ENCODE results near the gene SEMA5B.

Gene SEMA5B

GRCh38 chr3:122992676-122993075 lies 34.9 kb downstream of the SEMA5B start:
- DNase-seq (ENCODE audit: insufficient read length, low spot score) (no peak), FAIRE-seq (no peak)
- TF ChIP-seq POLR2A (IDR thresholded peaks at IDR 0.05; ENCODE audit: low read depth, low read length) (no peak), TAF1 (IDR thresholded peaks at IDR 0.05; ENCODE audit: low read depth, low read length) (no peak), SPI1 (IDR thresholded peaks at IDR 0.05; ENCODE audit: low read depth, low read length) (no peak), POLR2AphosphoS5 (IDR thresholded peaks at IDR 0.05; ENCODE audit: low read depth, low read length) (no peak)

GRCh38 chr3:122992133-122992532 lies 35.4 kb downstream of the SEMA5B start:
- TF ChIP-seq POLR2AphosphoS5 (IDR thresholded peaks at IDR 0.05; ENCODE audit: low read depth, low read length) = no peak
- no peak for TF ChIP-seq TAF1 (IDR thresholded peaks at IDR 0.05; ENCODE audit: low read depth, low read length)
- TF ChIP-seq POLR2A (IDR thresholded peaks at IDR 0.05; ENCODE audit: low read depth, low read length) = no peak
- TF ChIP-seq POU2F2 (IDR thresholded peaks at IDR 0.05; ENCODE audit: low read depth, low read length) = no peak
- TF ChIP-seq SPI1 (IDR thresholded peaks at IDR 0.05; ENCODE audit: low read depth, low read length) = no peak
- TF ChIP-seq PAX5 (IDR thresholded peaks at IDR 0.05; ENCODE audit: insufficient read depth, low read length, severe bottlenecking) = no peak
- FAIRE-seq (no peak), DNase-seq (ENCODE audit: insufficient read length, low spot score) (no peak)

- FAIRE-seq (no peak), DNase-seq (ENCODE audit: insufficient read length, low spot score) (no peak)
- no peak for TF ChIP-seq POLR2A (IDR thresholded peaks at IDR 0.05; ENCODE audit: low read depth, low read length)
- TF ChIP-seq SPI1 (IDR thresholded peaks at IDR 0.05; ENCODE audit: low read depth, low read length) = no peak
- no peak for TF ChIP-seq PAX5 (IDR thresholded peaks at IDR 0.05; ENCODE audit: insufficient read depth, low read length, severe bottlenecking)
- no peak for TF ChIP-seq POU2F2 (IDR thresholded peaks at IDR 0.05; ENCODE audit: low read depth, low read length)
- no peak for TF ChIP-seq TAF1 (IDR thresholded peaks at IDR 0.05; ENCODE audit: low read depth, low read length)
- no peak for TF ChIP-seq POLR2AphosphoS5 (IDR thresholded peaks at IDR 0.05; ENCODE audit: low read depth, low read length)
These were observed 36.2 kb downstream of the SEMA5B start for GRCh38 chr3:122991236-122991985.

- TF ChIP-seq TAF1 (IDR thresholded peaks at IDR 0.05; ENCODE audit: low read depth, low read length) = no peak
- TF ChIP-seq PAX5 (IDR thresholded peaks at IDR 0.05; ENCODE audit: insufficient read depth, low read length, severe bottlenecking) = no peak
- no peak for TF ChIP-seq POLR2AphosphoS5 (IDR thresholded peaks at IDR 0.05; ENCODE audit: low read depth, low read length)
- no peak for TF ChIP-seq SPI1 (IDR thresholded peaks at IDR 0.05; ENCODE audit: low read depth, low read length)
- TF ChIP-seq POLR2A (IDR thresholded peaks at IDR 0.05; ENCODE audit: low read depth, low read length) = no peak
- TF ChIP-seq POU2F2 (IDR thresholded peaks at IDR 0.05; ENCODE audit: low read depth, low read length) = no peak
- FAIRE-seq (no peak), DNase-seq (ENCODE audit: insufficient read length, low spot score) (no peak)
These were observed 37.5 kb downstream of the SEMA5B start for GRCh38 chr3:122989856-122990575.

- DNase-seq (ENCODE audit: insufficient read length, low spot score) (no peak), FAIRE-seq (no peak)
- TF ChIP-seq TAF1 (IDR thresholded peaks at IDR 0.05; ENCODE audit: low read depth, low read length) (no peak), POLR2AphosphoS5 (IDR thresholded peaks at IDR 0.05; ENCODE audit: low read depth, low read length) (no peak), PAX5 (IDR thresholded peaks at IDR 0.05; ENCODE audit: insufficient read depth, low read length, severe bottlenecking) (no peak), SPI1 (IDR thresholded peaks at IDR 0.05; ENCODE audit: low read depth, low read length) (no peak), POLR2A (IDR thresholded peaks at IDR 0.05; ENCODE audit: low read depth, low read length) (no peak), POU2F2 (IDR thresholded peaks at IDR 0.05; ENCODE audit: low read depth, low read length) (no peak)
These were observed 39.1 kb downstream of the SEMA5B start for GRCh38 chr3:122988508-122988907.

- no peak for FAIRE-seq
- TF ChIP-seq POLR2A (IDR thresholded peaks at IDR 0.05; ENCODE audit: low read depth, low read length) (no peak), TAF1 (IDR thresholded peaks at IDR 0.05; ENCODE audit: low read depth, low read length) (no peak), POU2F2 (IDR thresholded peaks at IDR 0.05; ENCODE audit: low read depth, low read length) (no peak), PAX5 (IDR thresholded peaks at IDR 0.05; ENCODE audit: insufficient read depth, low read length, severe bottlenecking) (no peak), POLR2AphosphoS5 (IDR thresholded peaks at IDR 0.05; ENCODE audit: low read depth, low read length) (no peak), SPI1 (IDR thresholded peaks at IDR 0.05; ENCODE audit: low read depth, low read length) (no peak)
- no peak for DNase-seq (ENCODE audit: insufficient read length, low spot score)
These were observed 39.7 kb downstream of the SEMA5B start for GRCh38 chr3:122987736-122988319.

- TF ChIP-seq SPI1 (IDR thresholded peaks at IDR 0.05; ENCODE audit: low read depth, low read length) = no peak
- no peak for TF ChIP-seq PAX5 (IDR thresholded peaks at IDR 0.05; ENCODE audit: insufficient read depth, low read length, severe bottlenecking)
- no peak for TF ChIP-seq POLR2A (IDR thresholded peaks at IDR 0.05; ENCODE audit: low read depth, low read length)
- TF ChIP-seq TAF1 (IDR thresholded peaks at IDR 0.05; ENCODE audit: low read depth, low read length) = no peak
- no peak for TF ChIP-seq POU2F2 (IDR thresholded peaks at IDR 0.05; ENCODE audit: low read depth, low read length)
- TF ChIP-seq POLR2AphosphoS5 (IDR thresholded peaks at IDR 0.05; ENCODE audit: low read depth, low read length) = no peak
- FAIRE-seq (no peak), DNase-seq (ENCODE audit: insufficient read length, low spot score) (no peak)
These were observed 40.3 kb downstream of the SEMA5B start for GRCh38 chr3:122987231-122987630.

GRCh38 chr3:122986693-122987179 lies 40.8 kb downstream of the SEMA5B start:
- TF ChIP-seq TAF1 (IDR thresholded peaks at IDR 0.05; ENCODE audit: low read depth, low read length) (no peak), SPI1 (IDR thresholded peaks at IDR 0.05; ENCODE audit: low read depth, low read length) (no peak), POU2F2 (IDR thresholded peaks at IDR 0.05; ENCODE audit: low read depth, low read length) (no peak), PAX5 (IDR thresholded peaks at IDR 0.05; ENCODE audit: insufficient read depth, low read length, severe bottlenecking) (no peak), POLR2AphosphoS5 (IDR thresholded peaks at IDR 0.05; ENCODE audit: low read depth, low read length) (no peak), POLR2A (IDR thresholded peaks at IDR 0.05; ENCODE audit: low read depth, low read length) (no peak)
- no peak for DNase-seq (ENCODE audit: insufficient read length, low spot score)
- no peak for FAIRE-seq

- no peak for FAIRE-seq
- TF ChIP-seq POLR2A (IDR thresholded peaks at IDR 0.05; ENCODE audit: low read depth, low read length) (no peak), SPI1 (IDR thresholded peaks at IDR 0.05; ENCODE audit: low read depth, low read length) (no peak), POLR2AphosphoS5 (IDR thresholded peaks at IDR 0.05; ENCODE audit: low read depth, low read length) (no peak)
- DNase-seq (ENCODE audit: insufficient read length, low spot score) = no peak
These were observed 42.0 kb downstream of the SEMA5B start for GRCh38 chr3:122985539-122985938.
